ENCODE results near the gene SHISA9. TPM values are rescaled to one million over a fixed set of nuclear protein-coding genes. Genes with fewer than 3 reads are reported as not detected.
"Not testable (repeated sequence)": the region's sequence is repeated elsewhere in the genome, so short reads cannot be mapped to it uniquely, and the experiment has no call there.

The SHISA9 gene
- total RNA-seq (not detected), total RNA-seq (0 to 0.35 reads per million in 2 donors)

DNA sequence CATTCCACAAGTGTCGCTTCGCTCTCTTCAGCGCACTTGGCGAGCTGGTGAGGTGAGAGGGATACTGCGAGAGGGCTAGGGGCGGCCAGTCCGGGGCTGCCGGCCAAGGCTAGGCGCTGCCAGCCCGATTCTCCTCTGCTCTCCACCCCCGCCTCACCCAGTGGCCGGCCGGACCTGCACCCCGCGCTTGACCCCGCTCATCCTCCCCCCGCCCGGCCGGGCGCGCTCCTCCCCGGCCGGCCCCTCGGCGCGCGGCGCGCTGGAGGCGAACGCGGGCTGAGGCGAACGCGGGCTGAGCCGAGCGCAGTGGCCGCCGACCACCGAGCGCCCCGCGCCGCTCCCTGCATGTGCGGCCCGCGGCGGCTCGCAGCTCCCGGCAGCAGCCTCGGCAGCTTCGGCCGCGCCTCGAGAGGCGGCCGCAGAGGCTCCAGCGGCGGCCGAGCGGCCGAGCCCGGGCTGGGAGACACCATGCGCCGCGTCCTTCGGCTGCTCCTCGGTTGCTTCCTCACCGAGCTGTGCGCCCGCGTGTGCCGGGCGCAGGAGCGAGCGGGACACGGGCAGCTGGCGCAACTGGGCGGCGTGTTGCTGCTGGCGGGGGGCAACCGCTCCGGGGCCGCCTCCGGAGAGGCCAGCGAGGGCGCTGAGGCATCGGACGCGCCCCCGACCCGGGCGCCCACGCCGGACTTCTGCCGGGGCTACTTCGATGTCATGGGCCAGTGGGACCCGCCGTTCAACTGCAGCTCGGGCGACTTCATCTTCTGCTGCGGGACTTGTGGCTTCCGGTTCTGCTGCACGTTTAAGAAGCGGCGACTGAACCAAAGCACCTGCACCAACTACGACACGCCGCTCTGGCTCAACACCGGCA is at the start of gene SHISA9:
TSS of gene SHISA9 (plus strand) at position 2 of the 865 bp plus-strand sequence.
- ATAC-seq (no peak), DNase-seq (no peak)
- Mint-ChIP-seq H3K36me3 (ENCODE audit: low read depth) (peaks cover 2% of the 10 kb centered on the region), H3K4me3 (peak within 1 kb of the TSS; percentile 19), H3K4me1 (peaks cover 2% of the 10 kb centered on the region), H3K27me3 (peaks cover 61% of the 10 kb centered on the region), H3K27ac (no peak within 1 kb of the TSS)
- H3K9me3 ChIP-seq (ENCODE audit: control insufficient read depth, low read length, poor library complexity, severe bottlenecking): no peaks in the 10 kb centered on the region

GRCh38 chr16:12853972-12854371 is 47.4 kb upstream of the SHISA9 start:
- no peaks in the 10 kb centered on the region for H3K9me3 ChIP-seq (ENCODE audit: control insufficient read depth, low read length, poor library complexity, severe bottlenecking)
- no peaks in the 10 kb centered on the region for H3K4me1 Mint-ChIP-seq
- no peak overlapping the region for H3K4me3 Mint-ChIP-seq
- H3K27me3 Mint-ChIP-seq: peaks cover 13% of the 10 kb centered on the region
- no peak for ATAC-seq
- H3K27ac Mint-ChIP-seq: no peak overlapping the region
- peaks cover 2% of the 10 kb centered on the region for H3K36me3 Mint-ChIP-seq (ENCODE audit: low read depth)
- no peak for DNase-seq

- not testable (repeated sequence) for H3K36me3 Mint-ChIP-seq (ENCODE audit: low read depth); DNase-seq; H3K9me3 ChIP-seq (ENCODE audit: control insufficient read depth, low read length, poor library complexity, severe bottlenecking); H3K27ac Mint-ChIP-seq; H3K4me3 Mint-ChIP-seq; H3K4me1 Mint-ChIP-seq; ATAC-seq
- H3K27me3 Mint-ChIP-seq: peaks cover 10% of the 10 kb centered on the region
These were observed 44.0 kb upstream of the SHISA9 start for GRCh38 chr16:12857435-12857834.

DNA sequence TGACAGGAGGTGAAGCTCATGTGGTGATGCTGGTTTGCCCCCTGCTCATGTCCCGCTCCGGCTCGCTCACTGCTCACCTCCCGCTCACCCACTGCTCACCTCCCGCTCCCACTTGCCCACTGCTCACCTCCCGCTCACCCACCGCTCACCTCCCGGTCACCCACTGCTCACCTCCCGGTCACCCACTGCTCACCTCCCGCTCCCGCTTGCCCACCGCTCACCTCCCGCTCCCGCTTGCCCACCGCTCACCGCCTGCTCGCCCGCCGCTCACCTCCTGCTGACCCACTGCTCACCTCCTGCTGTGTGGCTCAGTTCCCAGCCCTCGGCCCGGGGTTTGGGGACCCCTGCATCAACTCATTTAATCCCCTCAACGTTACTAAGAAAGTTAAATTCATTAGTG is 39.1 kb upstream of the SHISA9 start:
- peaks cover 28% of the 10 kb centered on the region for H3K27me3 Mint-ChIP-seq
- H3K4me1 Mint-ChIP-seq: no peaks in the 10 kb centered on the region
- no peak overlapping the region for H3K27ac Mint-ChIP-seq
- H3K36me3 Mint-ChIP-seq (ENCODE audit: low read depth): no peaks in the 10 kb centered on the region
- no peak overlapping the region for H3K4me3 Mint-ChIP-seq
- ATAC-seq: no peak
- DNase-seq: no peak
- H3K9me3 ChIP-seq (ENCODE audit: control insufficient read depth, low read length, poor library complexity, severe bottlenecking): no peaks in the 10 kb centered on the region

GRCh38 chr16:12862941-12863340 is 38.5 kb upstream of the SHISA9 start:
- peaks cover 28% of the 10 kb centered on the region for H3K27me3 Mint-ChIP-seq
- H3K4me3 Mint-ChIP-seq: no peak overlapping the region
- no peaks in the 10 kb centered on the region for H3K4me1 Mint-ChIP-seq
- ATAC-seq: no peak
- no peaks in the 10 kb centered on the region for H3K36me3 Mint-ChIP-seq (ENCODE audit: low read depth)
- no peak overlapping the region for H3K27ac Mint-ChIP-seq
- no peaks in the 10 kb centered on the region for H3K9me3 ChIP-seq (ENCODE audit: control insufficient read depth, low read length, poor library complexity, severe bottlenecking)
- no peak for DNase-seq

- Mint-ChIP-seq H3K4me1 (no peaks in the 10 kb centered on the region), H3K27me3 (peaks cover 33% of the 10 kb centered on the region), H3K4me3 (no peak overlapping the region), H3K27ac (no peak overlapping the region), H3K36me3 (ENCODE audit: low read depth) (no peaks in the 10 kb centered on the region)
- no peak for ATAC-seq
- no peaks in the 10 kb centered on the region for H3K9me3 ChIP-seq (ENCODE audit: control insufficient read depth, low read length, poor library complexity, severe bottlenecking)
- DNase-seq: no peak
These were observed 34.3 kb upstream of the SHISA9 start for GRCh38 chr16:12866981-12867551.

- H3K4me1 Mint-ChIP-seq: no peaks in the 10 kb centered on the region
- H3K27me3 Mint-ChIP-seq: peaks cover 23% of the 10 kb centered on the region
- H3K27ac Mint-ChIP-seq: no peak overlapping the region
These were observed 33.2 kb upstream of the SHISA9 start for GRCh38 chr16:12868169-12868568.

GRCh38 chr16:12868788-12869187 is 32.6 kb upstream of the SHISA9 start:
- Mint-ChIP-seq H3K36me3 (ENCODE audit: low read depth) (no peaks in the 10 kb centered on the region), H3K4me3 (no peak overlapping the region), H3K27me3 (peaks cover 23% of the 10 kb centered on the region), H3K27ac (no peak overlapping the region), H3K4me1 (no peaks in the 10 kb centered on the region)
- no peaks in the 10 kb centered on the region for H3K9me3 ChIP-seq (ENCODE audit: control insufficient read depth, low read length, poor library complexity, severe bottlenecking)
- DNase-seq (no peak), ATAC-seq (no peak)

More at GRCh38 chr16:12868169-12868568, 33.2 kb upstream of the SHISA9 start:
- ATAC-seq: no peak
- no peaks in the 10 kb centered on the region for H3K9me3 ChIP-seq (ENCODE audit: control insufficient read depth, low read length, poor library complexity, severe bottlenecking)
- Mint-ChIP-seq H3K4me3 (no peak overlapping the region), H3K36me3 (ENCODE audit: low read depth) (no peaks in the 10 kb centered on the region)
- DNase-seq: no peak

GRCh38 chr16:12869698-12870427 is 31.5 kb upstream of the SHISA9 start:
- no peaks in the 10 kb centered on the region for H3K4me1 Mint-ChIP-seq
- peaks cover 29% of the 10 kb centered on the region for H3K27me3 Mint-ChIP-seq
- H3K4me3 Mint-ChIP-seq: no peak overlapping the region
- ATAC-seq (no peak), DNase-seq (no peak)
- no peaks in the 10 kb centered on the region for H3K36me3 Mint-ChIP-seq (ENCODE audit: low read depth)
- H3K9me3 ChIP-seq (ENCODE audit: control insufficient read depth, low read length, poor library complexity, severe bottlenecking): no peaks in the 10 kb centered on the region
- no peak overlapping the region for H3K27ac Mint-ChIP-seq

DNA sequence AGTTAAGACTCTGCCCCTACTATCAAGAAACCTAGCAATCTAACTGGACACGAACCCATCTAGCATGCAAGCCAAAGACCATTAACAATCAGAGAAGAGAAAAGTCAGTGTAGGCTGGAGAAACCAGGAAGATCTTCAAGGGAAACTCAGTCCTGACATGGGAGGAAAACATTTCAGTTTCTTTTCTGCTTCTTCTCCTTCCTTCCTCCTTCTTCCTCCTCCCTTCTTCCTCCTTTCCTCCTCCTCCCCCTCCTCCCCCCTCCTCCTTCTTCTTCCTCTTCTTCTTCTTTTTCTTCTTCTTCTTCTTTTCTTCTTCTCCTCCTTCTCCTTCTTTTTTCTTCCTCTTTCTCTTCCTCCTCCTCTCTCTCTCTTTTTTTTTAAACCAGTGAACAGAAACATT is 29.6 kb upstream of the SHISA9 start:
- no peaks in the 10 kb centered on the region for H3K36me3 Mint-ChIP-seq (ENCODE audit: low read depth)
- peaks cover 21% of the 10 kb centered on the region for H3K27me3 Mint-ChIP-seq
- no peaks in the 10 kb centered on the region for H3K4me1 Mint-ChIP-seq
- no peaks in the 10 kb centered on the region for H3K9me3 ChIP-seq (ENCODE audit: control insufficient read depth, low read length, poor library complexity, severe bottlenecking)
- no peak overlapping the region for H3K4me3 Mint-ChIP-seq
- ATAC-seq: no peak
- DNase-seq: no peak
- H3K27ac Mint-ChIP-seq: no peak overlapping the region

DNA sequence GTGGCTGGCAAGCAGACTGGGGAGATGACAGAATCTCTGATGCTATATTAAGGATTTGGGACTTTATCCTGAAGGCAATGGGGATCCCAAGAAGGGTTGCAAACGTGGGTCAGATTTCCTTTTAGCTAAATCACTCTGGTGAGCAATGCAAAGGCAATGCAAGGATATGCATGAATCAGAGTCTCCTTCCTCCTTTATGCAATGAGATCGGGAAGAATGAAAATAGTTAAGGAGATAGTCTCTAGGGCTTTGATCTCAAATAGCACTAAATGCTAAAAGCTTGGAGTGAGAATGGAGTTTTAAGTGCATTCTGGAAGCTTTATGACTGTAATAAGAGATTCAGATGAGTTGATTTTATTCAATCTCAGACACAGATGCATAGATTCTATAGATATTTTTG is 27.2 kb upstream of the SHISA9 start:
- H3K27ac Mint-ChIP-seq: no peak overlapping the region

GRCh38 chr16:12876778-12877177 is 24.6 kb upstream of the SHISA9 start:
- Mint-ChIP-seq H3K4me3 (no peak overlapping the region), H3K27ac (no peak overlapping the region), H3K4me1 (no peaks in the 10 kb centered on the region), H3K36me3 (ENCODE audit: low read depth) (no peaks in the 10 kb centered on the region), H3K27me3 (peaks cover 17% of the 10 kb centered on the region)
- DNase-seq: no peak
- no peaks in the 10 kb centered on the region for H3K9me3 ChIP-seq (ENCODE audit: control insufficient read depth, low read length, poor library complexity, severe bottlenecking)
- no peak for ATAC-seq

More for the DNA sequence above, 27.2 kb upstream of the SHISA9 start:
- Mint-ChIP-seq H3K27me3 (peaks cover 28% of the 10 kb centered on the region), H3K4me3 (no peak overlapping the region), H3K36me3 (ENCODE audit: low read depth) (no peaks in the 10 kb centered on the region), H3K4me1 (no peaks in the 10 kb centered on the region)
- ATAC-seq (no peak), DNase-seq (no peak)
- H3K9me3 ChIP-seq (ENCODE audit: control insufficient read depth, low read length, poor library complexity, severe bottlenecking): no peaks in the 10 kb centered on the region

DNA sequence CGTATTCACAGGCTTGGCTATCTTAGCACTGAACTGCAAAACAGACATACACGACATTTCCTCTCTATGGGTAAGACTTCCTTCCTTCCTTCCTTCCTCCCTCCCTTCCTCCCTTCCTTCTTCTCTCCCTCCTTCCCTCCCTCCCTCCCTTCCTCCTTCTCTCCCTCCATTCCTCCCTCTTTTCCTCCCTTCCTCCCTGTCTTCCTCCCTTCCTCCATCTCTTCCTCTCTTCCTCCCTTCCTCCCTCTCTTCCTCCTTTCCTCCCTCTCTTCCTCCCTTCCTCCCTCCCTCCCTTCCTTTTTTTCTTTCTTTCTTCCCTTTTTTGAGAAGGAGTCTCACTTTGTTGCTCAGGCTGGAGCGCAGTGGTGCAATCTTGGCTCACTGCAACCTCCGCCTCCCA is 22.4 kb upstream of the SHISA9 start:
- H3K4me3 Mint-ChIP-seq: no peak overlapping the region
- no peak for DNase-seq
- H3K4me1 Mint-ChIP-seq: no peaks in the 10 kb centered on the region
- no peaks in the 10 kb centered on the region for H3K36me3 Mint-ChIP-seq (ENCODE audit: low read depth)
- H3K27ac Mint-ChIP-seq: no peak overlapping the region
- no peaks in the 10 kb centered on the region for H3K9me3 ChIP-seq (ENCODE audit: control insufficient read depth, low read length, poor library complexity, severe bottlenecking)
- H3K27me3 Mint-ChIP-seq: peaks cover 15% of the 10 kb centered on the region
- ATAC-seq: no peak
